NK-92 (cell line): ENCODE data around the gene VWA2.

Experiments used
- DNase-seq: peaks from one replicate; lab custom pipeline; 2025; ENCODE audit not compliant: unreplicated experiment; lab: John Stamatoyannopoulos, UW

Gene VWA2

GRCh38 chr10:114239117-114239993, at the start of gene VWA2:
Gene VWA2 (plus strand): TSS chr10:114239254. CDS start chr10:114248714, 9,460 bp downstream.
- DNase-seq, result no peak

- DNase-seq, result no peak
These were observed 49.4 kb upstream of the VWA2 start for GRCh38 chr10:114189700-114190099.

GRCh38 chr10:114195079-114195478, 44.0 kb upstream of the VWA2 start:
- no peak for DNase-seq

- DNase-seq, result no peak
These were observed 39.8 kb upstream of the VWA2 start for GRCh38 chr10:114199239-114199638.

- no peak for DNase-seq
These were observed 36.2 kb upstream of the VWA2 start for GRCh38 chr10:114202812-114203211.

GRCh38 chr10:114206902-114207301, 32.2 kb upstream of the VWA2 start:
- no peak for DNase-seq

GRCh38 chr10:114207349-114207748, 31.7 kb upstream of the VWA2 start:
- no peak for DNase-seq

GRCh38 chr10:114208351-114208750, 30.7 kb upstream of the VWA2 start:
- DNase-seq, result no peak

- no peak for DNase-seq
These were observed 26.9 kb upstream of the VWA2 start for GRCh38 chr10:114212153-114212552.

- no peak for DNase-seq
These were observed 24.0 kb upstream of the VWA2 start for GRCh38 chr10:114215033-114215432.

GRCh38 chr10:114220281-114220680, 18.8 kb upstream of the VWA2 start:
- no peak for DNase-seq

GRCh38 chr10:114221235-114221634, 17.8 kb upstream of the VWA2 start:
- no peak for DNase-seq

GRCh38 chr10:114223066-114223465, 16.0 kb upstream of the VWA2 start:
- DNase-seq, result no peak

- DNase-seq, result no peak
These were observed 10.9 kb upstream of the VWA2 start for GRCh38 chr10:114228156-114228555.

- no peak for DNase-seq
These were observed 6.4 kb upstream of the VWA2 start for GRCh38 chr10:114232561-114233176.

- DNase-seq, result no peak
These were observed 5.6 kb upstream of the VWA2 start for GRCh38 chr10:114233482-114233881.

GRCh38 chr10:114234132-114234531, 4.9 kb upstream of the VWA2 start:
- no peak for DNase-seq

GRCh38 chr10:114239994-114240345, 916 bp downstream of the VWA2 start:
- DNase-seq, result no peak

- DNase-seq, result no peak
These were observed 3.2 kb downstream of the VWA2 start for GRCh38 chr10:114242235-114242634.

GRCh38 chr10:114243661-114244060, 4.6 kb downstream of the VWA2 start:
- no peak for DNase-seq

- DNase-seq, result no peak
These were observed 5.1 kb downstream of the VWA2 start for GRCh38 chr10:114244126-114244525.

- DNase-seq, result no peak
These were observed 6.2 kb downstream of the VWA2 start for GRCh38 chr10:114245121-114245791.
